ENCODE measurements around the gene BTN3A1. TPM values are rescaled to one million over a fixed set of nuclear protein-coding genes. Genes with fewer than 3 reads are reported as not detected.

BTN3A1 gene
- total RNA-seq, 1 donor = 25.3 TPM

- Histone ChIP-seq H3K9me3 (ENCODE audit: low read depth, low read length) (no peaks in the 10 kb centered on the region), H3K27ac (ENCODE audit: low read depth, low read length) (no peak overlapping the region), H3K4me2 (ENCODE audit: insufficient read depth, low read length) (no peak overlapping the region), H3K79me2 (ENCODE audit: insufficient read depth, low read length) (no peaks in the 10 kb centered on the region), H3K27me3 (ENCODE audit: insufficient read depth, low read length) (no peaks in the 10 kb centered on the region), H3K4me3 (ENCODE audit: insufficient read depth, low read length) (no peak overlapping the region), H4K20me1 (ENCODE audit: insufficient read depth, low read length) (no peaks in the 10 kb centered on the region), H3K36me3 (ENCODE audit: insufficient read depth, low read length) (no peaks in the 10 kb centered on the region), H3K4me1 (ENCODE audit: insufficient read depth, low read length) (peaks cover 9% of the 10 kb centered on the region), H2AFZ (ENCODE audit: low read length) (no peak overlapping the region)
- DNase-seq (ENCODE audit: insufficient read length, low spot score, missing footprints) = no peak
- no peak for TF ChIP-seq CTCF (IDR thresholded peaks at IDR 0.05; ENCODE audit: extremely low read depth, low read depth, low read length)
Measured at GRCh38 chr6:26360451-26361416, 41.3 kb upstream of the BTN3A1 start.

GRCh38 chr6:26361544-26361943 is 40.5 kb upstream of the BTN3A1 start:
- TF ChIP-seq CTCF (IDR thresholded peaks at IDR 0.05; ENCODE audit: extremely low read depth, low read depth, low read length) = no peak
- no peak for DNase-seq (ENCODE audit: insufficient read length, low spot score, missing footprints)
- Histone ChIP-seq H3K4me3 (ENCODE audit: insufficient read depth, low read length) (no peak overlapping the region), H3K27ac (ENCODE audit: low read depth, low read length) (no peak overlapping the region), H3K27me3 (ENCODE audit: insufficient read depth, low read length) (no peaks in the 10 kb centered on the region), H3K36me3 (ENCODE audit: insufficient read depth, low read length) (no peaks in the 10 kb centered on the region), H3K4me1 (ENCODE audit: insufficient read depth, low read length) (peaks cover 17% of the 10 kb centered on the region), H3K9me3 (ENCODE audit: low read depth, low read length) (no peaks in the 10 kb centered on the region), H3K79me2 (ENCODE audit: insufficient read depth, low read length) (peaks cover 1% of the 10 kb centered on the region), H3K4me2 (ENCODE audit: insufficient read depth, low read length) (no peak overlapping the region), H2AFZ (ENCODE audit: low read length) (no peak overlapping the region), H4K20me1 (ENCODE audit: insufficient read depth, low read length) (no peaks in the 10 kb centered on the region)

- no peak overlapping the region for H2AFZ ChIP-seq (ENCODE audit: low read length)
- no peak overlapping the region for H3K27ac ChIP-seq (ENCODE audit: low read depth, low read length)
- H4K20me1 ChIP-seq (ENCODE audit: insufficient read depth, low read length) = no peaks in the 10 kb centered on the region
- peaks cover 23% of the 10 kb centered on the region for H3K4me1 ChIP-seq (ENCODE audit: insufficient read depth, low read length)
- no peak for TF ChIP-seq CTCF (IDR thresholded peaks at IDR 0.05; ENCODE audit: extremely low read depth, low read depth, low read length)
- H3K4me2 ChIP-seq (ENCODE audit: insufficient read depth, low read length) = no peak overlapping the region
- peaks cover 2% of the 10 kb centered on the region for H3K79me2 ChIP-seq (ENCODE audit: insufficient read depth, low read length)
- no peak for DNase-seq (ENCODE audit: insufficient read length, low spot score, missing footprints)
- H3K27me3 ChIP-seq (ENCODE audit: insufficient read depth, low read length) = no peaks in the 10 kb centered on the region
- no peak overlapping the region for H3K4me3 ChIP-seq (ENCODE audit: insufficient read depth, low read length)
- no peaks in the 10 kb centered on the region for H3K36me3 ChIP-seq (ENCODE audit: insufficient read depth, low read length)
- no peaks in the 10 kb centered on the region for H3K9me3 ChIP-seq (ENCODE audit: low read depth, low read length)
Measured at GRCh38 chr6:26362093-26362835, 39.8 kb upstream of the BTN3A1 start.

GRCh38 chr6:26362836-26363220 is 39.2 kb upstream of the BTN3A1 start:
- Histone ChIP-seq H3K4me3 (ENCODE audit: insufficient read depth, low read length) (no peak overlapping the region), H3K9me3 (ENCODE audit: low read depth, low read length) (no peaks in the 10 kb centered on the region), H2AFZ (ENCODE audit: low read length) (peak overlapping the region; percentile 25), H3K27ac (ENCODE audit: low read depth, low read length) (no peak overlapping the region), H3K4me2 (ENCODE audit: insufficient read depth, low read length) (no peak overlapping the region), H3K79me2 (ENCODE audit: insufficient read depth, low read length) (peaks cover 2% of the 10 kb centered on the region), H3K4me1 (ENCODE audit: insufficient read depth, low read length) (peaks cover 23% of the 10 kb centered on the region), H3K27me3 (ENCODE audit: insufficient read depth, low read length) (no peaks in the 10 kb centered on the region), H3K36me3 (ENCODE audit: insufficient read depth, low read length) (no peaks in the 10 kb centered on the region), H4K20me1 (ENCODE audit: insufficient read depth, low read length) (no peaks in the 10 kb centered on the region)
- TF ChIP-seq CTCF (IDR thresholded peaks at IDR 0.05; ENCODE audit: extremely low read depth, low read depth, low read length) = no peak
- DNase-seq (ENCODE audit: insufficient read length, low spot score, missing footprints) = peak; percentile 65

Data from osteoblast (primary cell).